ENCODE measurements around the gene CWF19L1. TPM values are rescaled to one million over a fixed set of nuclear protein-coding genes. Genes with fewer than 3 reads are reported as not detected.

Gene CWF19L1
- total RNA-seq, 1 experiment from 2014 or later: 38.0 TPM

DNA sequence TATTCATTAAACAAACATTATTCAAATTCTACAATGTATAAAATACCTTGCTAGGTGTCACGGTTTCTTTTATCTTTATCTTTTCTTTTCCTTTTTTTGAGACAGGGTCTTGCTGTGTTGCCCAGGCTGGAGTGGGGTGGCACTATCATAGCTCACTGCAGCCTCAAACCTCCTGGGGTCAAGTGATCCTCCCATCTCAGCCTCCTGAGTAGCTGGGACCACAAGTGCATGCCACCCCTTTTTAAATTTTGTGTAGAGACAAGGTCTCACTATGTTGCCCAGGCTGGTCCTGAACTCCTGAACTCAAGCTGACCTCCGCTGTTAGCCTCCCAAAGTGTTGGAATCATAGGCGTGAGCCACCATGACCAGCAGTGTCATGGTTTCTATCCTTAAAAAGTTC lies 37.0 kb upstream of the CWF19L1 start:
- Histone ChIP-seq H3K27me3 (ENCODE audit: insufficient read depth, low read length) (no peaks in the 10 kb centered on the region), H3K14ac (ENCODE audit: insufficient read depth, low read length) (no peak overlapping the region), H3K9me3 (ENCODE audit: control insufficient read depth, low read depth, low read length) (no peaks in the 10 kb centered on the region), H3K4ac (ENCODE audit: low read depth, low read length) (no peak overlapping the region), H2BK12ac (ENCODE audit: insufficient read length, low read depth, low read length) (no peak overlapping the region), H3K9ac (ENCODE audit: extremely low read depth, insufficient read length, low read length) (no peak overlapping the region), H2BK20ac (ENCODE audit: low read depth, low read length, poor library complexity, severe bottlenecking) (no peak overlapping the region), H2AK5ac (ENCODE audit: insufficient read length, low read length) (no peak overlapping the region), H2BK120ac (ENCODE audit: low read depth, low read length, poor library complexity, severe bottlenecking) (no peak overlapping the region), H3K4me2 (ENCODE audit: insufficient read depth, insufficient read length, low read length) (no peak overlapping the region), H3T11ph (ENCODE audit: low read length) (no peak overlapping the region), H4K20me1 (ENCODE audit: control insufficient read depth, insufficient read depth, insufficient read length) (peaks cover under 1% of the 10 kb centered on the region), H3K23ac (ENCODE audit: insufficient read length, low read depth, low read length) (no peak overlapping the region), H3K18ac (ENCODE audit: insufficient read length, low read depth, low read length) (no peak overlapping the region), H3K79me2 (ENCODE audit: insufficient read depth, low read length) (no peaks in the 10 kb centered on the region), H3K79me1 (ENCODE audit: insufficient read depth, low read depth, low read length, poor library complexity, severe bottlenecking) (no peaks in the 10 kb centered on the region), H3K27ac (ENCODE audit: insufficient read length, low read depth, low read length) (no peak overlapping the region), H2AFZ (ENCODE audit: low read length) (no peak overlapping the region), H2BK5ac (ENCODE audit: insufficient read length, low read length) (no peak overlapping the region), H4K8ac (replicated peaks; ENCODE audit: insufficient read length, low read depth, low read length) (no peak overlapping the region), H4K5ac (ENCODE audit: insufficient read length, low read depth, low read length) (no peak overlapping the region), H4K91ac (ENCODE audit: insufficient read length, low read depth, low read length) (no peak overlapping the region), H3K56ac (ENCODE audit: insufficient read length, low read depth, low read length) (no peak overlapping the region), H3K23me2 (ENCODE audit: insufficient read length, low read depth, low read length, poor library complexity, severe bottlenecking) (no peaks in the 10 kb centered on the region), H2BK15ac (ENCODE audit: low read depth, low read length) (no peak overlapping the region), H3K4me1 (ENCODE audit: insufficient read depth, low read length) (peaks cover 3% of the 10 kb centered on the region; the same call in 1 of the 2 replicates)
- TF ChIP-seq, protein P1, sequence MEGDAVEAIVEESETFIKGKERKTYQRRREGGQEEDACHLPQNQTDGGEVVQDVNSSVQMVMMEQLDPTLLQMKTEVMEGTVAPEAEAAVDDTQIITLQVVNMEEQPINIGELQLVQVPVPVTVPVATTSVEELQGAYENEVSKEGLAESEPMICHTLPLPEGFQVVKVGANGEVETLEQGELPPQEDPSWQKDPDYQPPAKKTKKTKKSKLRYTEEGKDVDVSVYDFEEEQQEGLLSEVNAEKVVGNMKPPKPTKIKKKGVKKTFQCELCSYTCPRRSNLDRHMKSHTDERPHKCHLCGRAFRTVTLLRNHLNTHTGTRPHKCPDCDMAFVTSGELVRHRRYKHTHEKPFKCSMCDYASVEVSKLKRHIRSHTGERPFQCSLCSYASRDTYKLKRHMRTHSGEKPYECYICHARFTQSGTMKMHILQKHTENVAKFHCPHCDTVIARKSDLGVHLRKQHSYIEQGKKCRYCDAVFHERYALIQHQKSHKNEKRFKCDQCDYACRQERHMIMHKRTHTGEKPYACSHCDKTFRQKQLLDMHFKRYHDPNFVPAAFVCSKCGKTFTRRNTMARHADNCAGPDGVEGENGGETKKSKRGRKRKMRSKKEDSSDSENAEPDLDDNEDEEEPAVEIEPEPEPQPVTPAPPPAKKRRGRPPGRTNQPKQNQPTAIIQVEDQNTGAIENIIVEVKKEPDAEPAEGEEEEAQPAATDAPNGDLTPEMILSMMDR (conservative IDR thresholded peaks at IDR 0.05): no peak
- Mint-ChIP-seq H3K9me3 (peaks cover 16 to 19% of the 10 kb centered on the region in 2 experiments), H3K27me3 (ENCODE audit: low read depth) (peaks cover 33% of the 10 kb centered on the region), H3K4me1 (peaks cover 24 to 27% of the 10 kb centered on the region in 2 experiments), H3K27ac (no peak overlapping the region), H3K4me3 (no peak overlapping the region), H3K36me3 (ENCODE audit: insufficient read depth in 1 of 3, low read depth in 3 of 3) (peaks cover 3 to 10% (median 6%) of the 10 kb centered on the region in 3 experiments; a peak in 6 of 7 replicates)
- no peak for DNase-seq
- WGBS (ENCODE audit: extremely low coverage, insufficient read length, low lambda C conversion rate): 100% methylated on average over 1 of the region's 3 CpGs
